ENCODE data around the gene HOXA3. TPM values are rescaled to one million over a fixed set of nuclear protein-coding genes. Genes with fewer than 3 reads are reported as not detected.

The HOXA3 gene
- total and polyA plus RNA-seq, 2 donors (not counting 1 experiment from before 2014, with no cell fraction given): 0.68 to 1.5 TPM

GRCh38 chr7:27165089-27165995 lies 13.0 kb upstream of the HOXA3 start, which contains the start of gene HOXA9:
Gene HOXA9 (minus strand): TSS chr7:27165537. CDS start chr7:27165457, 80 bp downstream.
- DNase-seq (ENCODE audit: low read depth in 2 of 2): peak in 1 of 2 donors; percentile 75
- Histone ChIP-seq H3K27ac (ENCODE audit: insufficient read depth, low read length) (no peak within 1 kb of the TSS), H4K20me1 (ENCODE audit: control insufficient read depth, extremely low read depth, insufficient read depth, low read length) (no peaks in the 10 kb centered on the region), H3K9me3 (ENCODE audit: control insufficient read depth, insufficient read depth, low read depth, low read length) (no peaks in the 10 kb centered on the region), H3K4me2 (ENCODE audit: extremely low read depth, insufficient read depth, low read length) (no peak within 1 kb of the TSS), H3K4me3 (replicated peaks in 1 of 4; ENCODE audit: control extremely low read depth in 1 of 4, insufficient read depth in 1 of 4, low read depth in 3 of 4, low read length in 4 of 4) (peak within 1 kb of the TSS in 1 of 4 experiments; percentile 40), H2AFZ (ENCODE audit: low read length) (no peak within 1 kb of the TSS), H3K79me2 (ENCODE audit: control insufficient read depth, insufficient read depth, low read length) (no peaks in the 10 kb centered on the region), H3K27me3 (ENCODE audit: control insufficient read depth, insufficient read depth, low read length) (peaks cover 68% of the 10 kb centered on the region), H3K9ac (ENCODE audit: insufficient read depth, low read length) (no peak within 1 kb of the TSS), H3K4me1 (ENCODE audit: control insufficient read depth, extremely low read depth, insufficient read depth, low read length) (no peaks in the 10 kb centered on the region), H3K36me3 (ENCODE audit: control insufficient read depth, insufficient read depth, low read length) (no peaks in the 10 kb centered on the region)
- TF ChIP-seq CTCF (conservative IDR thresholded peaks at IDR 0.05 in 1 of 2, IDR thresholded peaks at IDR 0.05 in 1 of 2; ENCODE audit: low read depth in 1 of 2, low read length in 2 of 2) (no peak), EZH2 (IDR thresholded peaks at IDR 0.05; ENCODE audit: low read length, missing control alignments) (peak; percentile 97)

GRCh38 chr7:27164367-27165088 lies 12.1 kb upstream of the HOXA3 start:
- Histone ChIP-seq H3K27ac (ENCODE audit: insufficient read depth, low read length) (no peak overlapping the region), H3K4me1 (ENCODE audit: control insufficient read depth, extremely low read depth, insufficient read depth, low read length) (no peaks in the 10 kb centered on the region), H4K20me1 (ENCODE audit: control insufficient read depth, extremely low read depth, insufficient read depth, low read length) (no peaks in the 10 kb centered on the region), H3K4me2 (ENCODE audit: extremely low read depth, insufficient read depth, low read length) (no peak overlapping the region), H2AFZ (ENCODE audit: low read length) (no peak overlapping the region), H3K4me3 (replicated peaks in 1 of 4; ENCODE audit: control extremely low read depth in 1 of 4, insufficient read depth in 1 of 4, low read depth in 3 of 4, low read length in 4 of 4) (no peak overlapping the region), H3K9me3 (ENCODE audit: control insufficient read depth, insufficient read depth, low read depth, low read length) (no peaks in the 10 kb centered on the region), H3K9ac (ENCODE audit: insufficient read depth, low read length) (no peak overlapping the region), H3K36me3 (ENCODE audit: control insufficient read depth, insufficient read depth, low read length) (no peaks in the 10 kb centered on the region), H3K27me3 (ENCODE audit: control insufficient read depth, insufficient read depth, low read length) (peaks cover 61% of the 10 kb centered on the region), H3K79me2 (ENCODE audit: control insufficient read depth, insufficient read depth, low read length) (no peaks in the 10 kb centered on the region)
- DNase-seq (ENCODE audit: low read depth in 2 of 2): no peak
- TF ChIP-seq EZH2 (IDR thresholded peaks at IDR 0.05; ENCODE audit: low read length, missing control alignments) (no peak), CTCF (conservative IDR thresholded peaks at IDR 0.05 in 1 of 2, IDR thresholded peaks at IDR 0.05 in 1 of 2; ENCODE audit: low read depth in 1 of 2, low read length in 2 of 2) (no peak)

- H3K9ac ChIP-seq (ENCODE audit: insufficient read depth, low read length): no peak overlapping the region
- no peaks in the 10 kb centered on the region for H3K4me1 ChIP-seq (ENCODE audit: control insufficient read depth, extremely low read depth, insufficient read depth, low read length)
- TF ChIP-seq EZH2 (IDR thresholded peaks at IDR 0.05; ENCODE audit: low read length, missing control alignments) (peak; percentile 38), CTCF (conservative IDR thresholded peaks at IDR 0.05 in 1 of 2, IDR thresholded peaks at IDR 0.05 in 1 of 2; ENCODE audit: low read depth in 1 of 2, low read length in 2 of 2) (no peak)
- H3K79me2 ChIP-seq (ENCODE audit: control insufficient read depth, insufficient read depth, low read length): no peaks in the 10 kb centered on the region
- no peak overlapping the region for H3K27ac ChIP-seq (ENCODE audit: insufficient read depth, low read length)
- H3K4me3 ChIP-seq (replicated peaks in 1 of 4; ENCODE audit: control extremely low read depth in 1 of 4, insufficient read depth in 1 of 4, low read depth in 3 of 4, low read length in 4 of 4): no peak overlapping the region
- H3K9me3 ChIP-seq (ENCODE audit: control insufficient read depth, insufficient read depth, low read depth, low read length): no peaks in the 10 kb centered on the region
- DNase-seq (ENCODE audit: low read depth in 2 of 2): no peak
- H2AFZ ChIP-seq (ENCODE audit: low read length): no peak overlapping the region
- no peaks in the 10 kb centered on the region for H4K20me1 ChIP-seq (ENCODE audit: control insufficient read depth, extremely low read depth, insufficient read depth, low read length)
- peaks cover 56% of the 10 kb centered on the region for H3K27me3 ChIP-seq (ENCODE audit: control insufficient read depth, insufficient read depth, low read length)
- no peaks in the 10 kb centered on the region for H3K36me3 ChIP-seq (ENCODE audit: control insufficient read depth, insufficient read depth, low read length)
- no peak overlapping the region for H3K4me2 ChIP-seq (ENCODE audit: extremely low read depth, insufficient read depth, low read length)
These were observed 11.6 kb upstream of the HOXA3 start for GRCh38 chr7:27164045-27164366.

Measured in fibroblast of lung (primary cell).